Activated T-helper 1 cell treated with anti-CD3 and anti-CD28 coated beads, Interleukin-12 subunit alpha, Interleukin-12 subunit beta, Interleukin-2, Interleukin-4 antibody, amounts not matched to agents 30 ng/mL and 10 ng/mL and 1 ng/mL, durations not matched to agents 14 hours and 24 hours and 36 hours (primary cell): ENCODE results near the gene SYMPK. TPM values are rescaled to one million over a fixed set of nuclear protein-coding genes. Genes with fewer than 3 reads are reported as not detected.

Experiments
- DNase-seq: peaks from one replicate; pipeline ENCODE4 v3.0.0; 2021; ENCODE audit warnings: low spot score
- H3K27ac Mint-ChIP-seq: one replicate; pipeline ENCODE4 v1.8.0; 2021; ENCODE audit warnings: mild to moderate bottlenecking, mixed read lengths
- H3K27me3 Mint-ChIP-seq: one replicate; pipeline ENCODE4 v1.8.0; 2022; ENCODE audit warnings: mild to moderate bottlenecking, moderate library complexity, mixed read lengths; ENCODE audit not compliant: insufficient read depth
- H3K36me3 Mint-ChIP-seq: one replicate; pipeline ENCODE4 v1.8.0; 2021; ENCODE audit warnings: low read depth, mixed read lengths
- H3K4me1 Mint-ChIP-seq: one replicate; pipeline ENCODE4 v1.8.0; 2021; ENCODE audit warnings: low read depth, mixed read lengths
- H3K4me3 Mint-ChIP-seq: one replicate; pipeline ENCODE4 v1.8.0; 2021; ENCODE audit warnings: mild to moderate bottlenecking, moderate library complexity, mixed read lengths
- H3K9me3 Mint-ChIP-seq: one replicate; pipeline ENCODE4 v1.8.0; 2021; ENCODE audit warnings: mixed read lengths
- intact Hi-C: fragments of 100-400 bp; cut with micrococcal nuclease; formaldehyde crosslinking; loops from one replicate; pipeline ENCODE4 v1.15.1; 2024
- total RNA-seq: library from RNA; stranded (reverse); gene quantifications from 2 replicates; pipeline ENCODE4 v1.2.3, GENCODE V29; 2022

The SYMPK gene
- total RNA-seq, 1 donor from 2014 or later, result 118 TPM

GRCh38 chr19:45824041-45824471 lies 38.9 kb downstream of the SYMPK start:
- Mint-ChIP-seq H3K36me3 (peaks cover 38% of the 10 kb centered on the region), H3K9me3 (no peaks in the 10 kb centered on the region), H3K4me3 (no peak overlapping the region), H3K27me3 (no peaks in the 10 kb centered on the region), H3K4me1 (no peaks in the 10 kb centered on the region), H3K27ac (no peak overlapping the region)
- no peak for DNase-seq
- intact Hi-C loops, result no loop called here

- peaks cover 30% of the 10 kb centered on the region for H3K36me3 Mint-ChIP-seq
- no peaks in the 10 kb centered on the region for H3K9me3 Mint-ChIP-seq
Measured at GRCh38 chr19:45823182-45823581, 39.8 kb downstream of the SYMPK start.

GRCh38 chr19:45822716-45823115 lies 40.2 kb downstream of the SYMPK start:
- Mint-ChIP-seq H3K27me3 (no peaks in the 10 kb centered on the region), H3K27ac (no peak overlapping the region), H3K9me3 (no peaks in the 10 kb centered on the region), H3K36me3 (peaks cover 28% of the 10 kb centered on the region), H3K4me3 (no peak overlapping the region), H3K4me1 (no peaks in the 10 kb centered on the region)
- no peak for DNase-seq
- intact Hi-C loops, result no loop called here

More at GRCh38 chr19:45823182-45823581, 39.8 kb downstream of the SYMPK start:
- DNase-seq, result no peak
- H3K4me3 Mint-ChIP-seq, result no peak overlapping the region
- no peaks in the 10 kb centered on the region for H3K27me3 Mint-ChIP-seq
- intact Hi-C loops, result no loop called here
- H3K27ac Mint-ChIP-seq, result no peak overlapping the region
- no peaks in the 10 kb centered on the region for H3K4me1 Mint-ChIP-seq

- Mint-ChIP-seq H3K9me3 (no peaks in the 10 kb centered on the region), H3K27ac (no peak overlapping the region), H3K36me3 (peaks cover 23% of the 10 kb centered on the region), H3K27me3 (no peaks in the 10 kb centered on the region), H3K4me3 (no peak overlapping the region), H3K4me1 (no peaks in the 10 kb centered on the region)
- intact Hi-C loops, result no loop called here
- no peak for DNase-seq
Measured at GRCh38 chr19:45821570-45821969, 41.4 kb downstream of the SYMPK start.

GRCh38 chr19:45821103-45821521 lies 41.8 kb downstream of the SYMPK start:
- no peak for DNase-seq
- Mint-ChIP-seq H3K4me3 (no peak overlapping the region), H3K27me3 (no peaks in the 10 kb centered on the region), H3K27ac (no peak overlapping the region), H3K36me3 (peaks cover 22% of the 10 kb centered on the region), H3K9me3 (no peaks in the 10 kb centered on the region), H3K4me1 (no peaks in the 10 kb centered on the region)
- intact Hi-C loops, result no loop called here

- no peak for DNase-seq
- Mint-ChIP-seq H3K27ac (no peak overlapping the region), H3K4me3 (no peak overlapping the region), H3K27me3 (no peaks in the 10 kb centered on the region), H3K4me1 (no peaks in the 10 kb centered on the region), H3K9me3 (no peaks in the 10 kb centered on the region), H3K36me3 (peaks cover 16% of the 10 kb centered on the region)
- intact Hi-C loops, result no loop called here
Measured at GRCh38 chr19:45820413-45821102, 42.4 kb downstream of the SYMPK start.

- Mint-ChIP-seq H3K27me3 (no peaks in the 10 kb centered on the region), H3K27ac (no peak overlapping the region), H3K36me3 (peaks cover 16% of the 10 kb centered on the region), H3K4me1 (no peaks in the 10 kb centered on the region), H3K4me3 (no peak overlapping the region), H3K9me3 (no peaks in the 10 kb centered on the region)
- intact Hi-C loops, result no loop called here
- no peak for DNase-seq
Measured at GRCh38 chr19:45819769-45820168, 43.2 kb downstream of the SYMPK start.

GRCh38 chr19:45817725-45818301 lies 45.1 kb downstream of the SYMPK start:
- Mint-ChIP-seq H3K4me3 (no peak overlapping the region), H3K9me3 (no peaks in the 10 kb centered on the region), H3K27ac (no peak overlapping the region), H3K36me3 (peaks cover 7% of the 10 kb centered on the region), H3K27me3 (no peaks in the 10 kb centered on the region), H3K4me1 (no peaks in the 10 kb centered on the region)
- intact Hi-C loops, result loop anchor here (1.0 to 2.0 kb wide), 5 partner anchors 19 to 84 kb away; partner anchors contain the start of gene MYPOP
- DNase-seq, result no peak

GRCh38 chr19:45817010-45817724 lies 45.8 kb downstream of the SYMPK start:
- Mint-ChIP-seq H3K27me3 (no peaks in the 10 kb centered on the region), H3K4me1 (no peaks in the 10 kb centered on the region), H3K4me3 (no peak overlapping the region), H3K36me3 (peaks cover 7% of the 10 kb centered on the region), H3K9me3 (no peaks in the 10 kb centered on the region), H3K27ac (no peak overlapping the region)
- intact Hi-C loops, result loop anchor here (1.0 to 2.0 kb wide), 5 partner anchors 18 to 85 kb away; partner anchors contain the start of gene MYPOP
- peak; percentile 89 for DNase-seq

GRCh38 chr19:45816236-45817009 lies 46.5 kb downstream of the SYMPK start:
- no peaks in the 10 kb centered on the region for H3K4me1 Mint-ChIP-seq
- intact Hi-C loops, result loop anchor here (1.0 to 2.0 kb wide), 5 partner anchors 18 to 86 kb away; partner anchors contain the start of gene MYPOP
- no peak for DNase-seq
- peaks cover 7% of the 10 kb centered on the region for H3K36me3 Mint-ChIP-seq
- no peaks in the 10 kb centered on the region for H3K27me3 Mint-ChIP-seq
- no peak overlapping the region for H3K27ac Mint-ChIP-seq
- no peak overlapping the region for H3K4me3 Mint-ChIP-seq
- no peaks in the 10 kb centered on the region for H3K9me3 Mint-ChIP-seq

GRCh38 chr19:45815481-45816216 lies 47.3 kb downstream of the SYMPK start:
- H3K4me3 Mint-ChIP-seq, result no peak overlapping the region
- intact Hi-C loops, result loop anchor here (2.0 kb wide), 1 partner anchor 17 kb away; no protein-coding TSS in a partner anchor
- H3K27ac Mint-ChIP-seq, result no peak overlapping the region
- no peaks in the 10 kb centered on the region for H3K9me3 Mint-ChIP-seq
- no peaks in the 10 kb centered on the region for H3K4me1 Mint-ChIP-seq
- H3K36me3 Mint-ChIP-seq, result peaks cover 4% of the 10 kb centered on the region
- no peaks in the 10 kb centered on the region for H3K27me3 Mint-ChIP-seq
- no peak for DNase-seq

- no peak for DNase-seq
- H3K4me1 Mint-ChIP-seq, result no peaks in the 10 kb centered on the region
- H3K4me3 Mint-ChIP-seq, result no peak within 1 kb of the TSS
- H3K36me3 Mint-ChIP-seq, result peaks cover under 1% of the 10 kb centered on the region
- H3K27me3 Mint-ChIP-seq, result no peaks in the 10 kb centered on the region
- no peaks in the 10 kb centered on the region for H3K9me3 Mint-ChIP-seq
- intact Hi-C loops, result no loop called here
- H3K27ac Mint-ChIP-seq, result no peak within 1 kb of the TSS
Measured at GRCh38 chr19:45814851-45815480, 48.0 kb downstream of the SYMPK start, which contains the start of gene RSPH6A. Gene RSPH6A, minus strand, starts transcription at chr19:45815308. Its CDS starts 132 bp downstream, at chr19:45815176.
